ENCODE results near the gene PREX1. TPM values are rescaled to one million over a fixed set of nuclear protein-coding genes. Genes with fewer than 3 reads are reported as not detected.
A peak's percentile ranks its signal among the peaks of the same experiment; 100 is the strongest.

The PREX1 gene
- total RNA-seq, 1 experiment from 2014 or later, result 32.6 TPM

DNA sequence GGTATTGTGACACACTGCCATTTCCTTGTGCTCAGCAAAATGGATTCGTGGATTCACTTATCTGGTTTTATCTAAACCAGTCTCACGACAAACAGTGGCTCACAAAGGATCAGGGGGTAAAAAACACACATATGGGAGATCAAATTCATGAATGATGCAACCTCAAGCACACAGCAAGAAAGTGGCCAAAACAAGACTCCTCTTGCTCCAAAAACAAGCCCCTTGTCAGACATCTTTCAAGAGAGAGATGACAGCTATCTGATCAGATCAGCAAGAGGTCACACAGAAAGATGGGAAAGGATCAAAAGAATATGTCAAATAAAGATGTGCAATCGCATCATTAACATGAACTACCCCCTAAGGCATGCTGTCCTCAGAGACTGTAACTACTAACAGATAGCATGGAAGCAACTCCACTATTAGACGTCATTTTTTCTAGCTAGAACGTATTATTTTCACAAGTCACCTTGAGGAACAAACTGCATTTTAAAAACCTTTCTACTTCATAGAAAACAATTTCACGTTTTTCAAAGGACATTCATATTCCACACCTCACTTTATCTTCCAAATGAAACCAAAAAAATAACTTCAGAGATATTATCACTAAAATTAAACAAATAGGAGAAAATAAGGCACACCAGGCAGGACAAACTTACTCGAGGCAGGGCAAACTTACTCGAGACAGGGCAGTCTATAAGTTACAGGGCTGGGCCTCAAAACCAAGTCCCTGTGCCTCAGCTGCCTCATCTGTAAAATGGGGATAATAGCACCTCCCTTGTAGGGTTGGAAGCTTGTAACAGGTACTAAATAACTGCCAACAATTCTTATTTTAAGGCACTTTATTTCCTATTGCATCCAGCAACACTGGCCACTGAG, 122.3 kb downstream of the PREX1 start:
- DNase-seq (ENCODE audit: low read depth), result no peak

DNA sequence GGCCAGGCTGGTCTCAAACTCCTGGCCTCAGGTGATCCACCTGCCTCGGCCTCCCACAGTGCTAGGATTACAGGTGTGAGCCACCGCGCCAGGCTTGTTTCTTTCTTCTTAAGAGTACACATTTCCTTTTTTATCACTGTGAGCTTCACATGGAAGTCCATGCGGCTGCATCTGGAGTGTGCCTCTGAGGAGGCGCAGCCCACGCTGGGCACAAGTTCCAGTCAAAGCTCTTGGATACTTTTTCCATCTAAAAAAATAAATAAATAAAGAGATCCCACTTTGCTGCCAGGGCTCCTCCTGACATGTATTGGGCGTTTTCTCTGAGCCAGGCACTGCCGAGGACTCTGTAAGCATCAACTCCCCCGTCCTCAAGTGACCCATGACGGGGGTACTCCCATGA, 123.0 kb downstream of the PREX1 start:
- DNase-seq (ENCODE audit: low read depth), result no peak

GRCh38 chr20:48703511-48704219, 124.1 kb downstream of the PREX1 start:
- DNase-seq (ENCODE audit: low read depth), result no peak

DNA sequence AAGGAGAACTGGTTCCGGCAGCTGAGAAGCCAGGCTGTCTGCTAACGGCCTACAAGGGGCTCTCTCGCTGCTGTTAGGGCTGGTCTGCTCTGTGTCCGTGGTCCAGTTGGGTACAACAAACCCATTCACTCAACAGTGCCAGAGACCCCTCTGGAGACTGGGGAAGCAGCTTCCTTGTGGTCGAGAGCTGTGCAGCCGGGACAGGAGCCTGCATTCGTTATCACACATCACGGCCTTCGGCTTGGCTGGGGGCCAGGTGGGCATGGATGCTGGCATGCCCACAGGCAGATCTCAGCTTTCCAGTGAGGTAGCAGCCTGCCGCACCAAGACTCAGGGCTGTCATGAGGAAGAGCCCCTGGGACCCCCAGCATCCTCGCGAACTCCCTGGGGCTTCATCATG, 124.7 kb downstream of the PREX1 start:
- no peak for DNase-seq (ENCODE audit: low read depth)

- DNase-seq (ENCODE audit: low read depth), result no peak
Measured at GRCh38 chr20:48702455-48702913, 125.3 kb downstream of the PREX1 start.

- no peak for DNase-seq (ENCODE audit: low read depth)
Measured at GRCh38 chr20:48701702-48702101, 126.1 kb downstream of the PREX1 start.

DNA sequence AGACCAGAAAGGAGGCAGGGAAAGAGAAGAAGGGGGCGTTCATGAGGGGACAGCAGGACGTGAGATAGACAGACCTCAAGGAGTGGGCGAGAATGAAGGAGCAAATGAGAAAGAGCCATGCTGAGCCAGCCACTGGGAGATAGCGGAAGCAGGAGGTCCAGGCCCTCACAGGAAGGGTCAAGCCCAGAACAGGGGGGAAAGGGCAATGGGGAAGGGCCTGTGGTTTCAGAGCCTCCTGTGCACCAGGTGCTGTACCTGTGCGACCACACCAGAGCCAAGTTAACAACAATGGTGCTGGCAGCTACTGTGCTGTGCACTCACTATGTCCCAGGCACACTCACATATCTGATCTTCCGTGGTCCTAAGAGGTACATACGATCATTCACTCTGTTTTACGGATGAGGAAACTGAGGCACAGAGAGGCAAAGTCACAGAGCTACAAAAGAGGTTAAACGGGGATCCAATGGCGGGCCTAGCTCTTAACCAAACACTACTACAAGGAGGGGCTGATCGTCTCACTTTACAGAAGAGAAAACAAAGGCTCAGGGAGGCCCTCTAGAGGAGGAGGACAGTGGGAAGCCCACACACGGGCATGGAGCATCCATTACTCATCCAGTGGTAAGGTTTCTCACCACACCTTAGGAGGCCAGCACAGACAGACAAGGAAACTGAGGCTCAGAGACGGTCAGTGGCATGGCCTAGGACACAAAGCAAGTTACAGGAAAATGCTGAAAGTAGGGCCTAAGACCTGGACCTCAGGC, 129.1 kb downstream of the PREX1 start:
- DNase-seq (ENCODE audit: low read depth), result no peak

- peak; percentile 57 for DNase-seq (ENCODE audit: low read depth)
Measured at GRCh38 chr20:48697845-48698491, 129.8 kb downstream of the PREX1 start.

GRCh38 chr20:48696671-48697070, 131.1 kb downstream of the PREX1 start:
- no peak for DNase-seq (ENCODE audit: low read depth)

DNA sequence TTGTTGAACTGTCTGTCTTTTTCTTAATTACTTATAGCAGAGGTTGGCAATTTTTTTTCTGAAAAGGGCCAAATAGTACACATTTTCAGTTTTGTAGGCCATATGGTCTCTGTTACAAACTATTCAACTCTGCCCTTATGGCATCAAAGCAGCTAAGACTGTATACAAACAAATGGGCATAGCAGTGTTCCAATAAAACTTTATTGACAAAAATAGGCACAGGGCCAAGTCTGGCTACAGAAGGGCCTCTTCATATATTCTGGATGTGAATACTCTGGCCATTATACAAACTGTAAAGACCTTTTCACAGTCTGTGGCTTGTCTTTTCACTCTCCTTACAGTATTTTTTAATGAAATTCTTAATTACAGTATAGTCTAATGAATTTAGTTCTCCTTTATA, 132.1 kb downstream of the PREX1 start:
- no peak for DNase-seq (ENCODE audit: low read depth)

- DNase-seq (ENCODE audit: low read depth), result no peak
Measured at GRCh38 chr20:48695255-48695654, 132.5 kb downstream of the PREX1 start.

DNA sequence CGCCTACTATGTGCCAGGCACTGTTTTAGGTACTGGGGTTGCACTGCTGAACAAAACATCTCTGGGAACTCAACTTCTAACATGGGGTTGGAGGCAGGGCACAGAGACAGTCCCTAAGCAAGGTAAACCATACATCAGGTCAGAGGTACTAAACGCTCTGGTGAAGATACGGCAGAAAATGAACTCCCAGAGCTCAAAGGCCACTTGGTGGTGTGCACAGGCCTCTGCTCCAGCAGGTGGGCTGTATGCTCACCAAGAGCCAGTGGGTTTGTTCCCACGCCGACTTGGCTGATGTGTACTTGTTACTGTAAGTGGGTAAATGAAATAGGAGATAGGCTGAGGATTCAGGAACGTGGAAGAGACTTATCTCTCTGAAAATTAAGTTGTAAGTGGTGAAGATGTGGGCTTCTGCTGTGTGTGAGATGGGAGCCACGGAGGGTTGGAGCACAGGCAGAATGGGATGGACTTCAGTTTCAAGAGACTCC, 133.4 kb downstream of the PREX1 start:
- DNase-seq (ENCODE audit: low read depth), result no peak

DNA sequence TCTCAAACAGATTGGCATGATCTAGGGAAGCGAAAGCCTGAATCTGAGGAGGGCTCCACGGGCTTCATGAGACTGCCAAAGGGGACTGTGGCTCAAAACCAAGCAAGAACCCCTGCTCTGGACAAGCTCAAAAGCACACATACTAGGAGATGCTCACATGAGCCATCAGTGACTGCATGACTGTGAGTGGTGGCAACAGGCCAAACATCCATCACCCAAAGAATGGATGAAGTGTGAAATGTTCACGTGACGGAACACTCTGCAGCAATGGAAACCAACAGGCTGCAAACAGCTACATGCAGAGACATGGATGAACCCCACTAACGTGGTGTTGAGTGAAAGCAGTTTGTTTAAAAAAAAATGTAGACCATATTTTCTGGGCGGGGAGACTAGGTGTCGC, 136.3 kb downstream of the PREX1 start:
- DNase-seq (ENCODE audit: low read depth), result no peak

DNA sequence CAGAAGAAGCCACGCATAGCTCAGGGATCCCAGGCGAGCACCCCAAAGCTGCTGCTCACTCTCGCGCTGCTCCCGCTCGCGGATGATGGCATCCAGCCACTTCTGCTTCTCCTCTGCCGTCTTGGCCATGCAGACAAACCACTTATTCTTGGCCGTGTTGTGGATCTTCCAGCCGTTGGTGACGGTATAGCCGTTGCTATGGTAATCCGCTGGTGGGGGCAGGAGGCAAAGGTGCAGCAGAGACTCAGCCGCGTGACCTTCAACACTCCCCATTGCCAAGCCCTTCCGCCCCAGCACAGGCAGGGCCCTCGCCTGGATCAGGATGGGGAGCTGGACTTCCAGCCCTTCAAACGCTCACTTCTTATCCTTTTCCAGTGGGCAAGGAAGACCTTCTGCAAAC, 136.9 kb downstream of the PREX1 start:
- DNase-seq (ENCODE audit: low read depth), result no peak

DNA sequence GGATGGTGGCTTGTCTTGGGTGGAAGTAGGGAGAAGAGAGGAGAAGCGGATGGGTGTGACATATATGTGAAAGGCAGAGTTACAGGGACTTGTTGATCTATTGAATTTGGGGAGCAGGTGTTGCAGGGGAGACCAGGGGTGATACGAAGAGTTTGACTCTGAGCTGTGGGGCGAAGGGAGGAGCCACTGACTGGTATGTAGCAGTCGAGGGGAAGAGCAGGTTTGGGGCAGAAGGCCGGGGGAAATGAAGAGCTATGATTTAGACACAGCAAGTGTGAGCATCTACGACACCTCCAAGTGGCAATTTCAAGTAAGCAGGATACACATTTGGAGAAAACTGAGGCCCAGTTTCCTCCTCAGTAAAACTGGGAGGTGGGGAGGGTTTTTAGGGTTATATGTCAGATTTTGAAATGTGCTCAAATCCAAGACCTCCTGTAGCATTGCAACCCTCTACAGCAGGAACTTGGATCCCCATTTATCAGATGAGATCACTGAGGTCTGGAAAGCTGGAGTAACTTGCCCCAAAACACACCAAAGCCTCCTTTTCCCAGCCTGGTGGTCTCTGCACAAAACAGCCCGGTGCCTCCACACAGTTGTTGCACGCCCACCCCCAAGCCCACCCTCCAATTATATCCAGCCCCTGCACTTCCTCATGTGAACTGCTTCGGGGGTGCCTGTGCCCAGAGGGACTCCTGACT, 137.8 kb downstream of the PREX1 start:
- DNase-seq (ENCODE audit: low read depth), result no peak

DNA sequence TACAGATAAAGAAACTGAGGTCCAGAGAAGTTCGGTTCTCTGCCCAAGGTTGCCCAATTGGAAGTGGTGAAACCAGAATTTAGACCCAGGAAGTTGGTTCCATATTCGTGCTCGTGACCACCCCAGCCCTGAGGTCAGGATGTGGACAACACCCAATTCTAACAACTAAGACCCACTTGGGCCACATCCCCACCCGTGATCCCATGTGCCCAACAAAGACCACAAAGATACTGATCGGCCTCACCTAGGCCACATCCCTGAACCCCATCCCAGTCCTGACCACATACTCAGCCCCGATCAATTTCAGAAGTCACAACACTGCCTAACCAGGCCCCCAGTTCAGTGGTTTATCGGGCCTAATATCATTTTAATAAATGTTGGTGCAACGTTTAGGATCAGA, 138.4 kb downstream of the PREX1 start:
- DNase-seq (ENCODE audit: low read depth), result no peak

- DNase-seq (ENCODE audit: low read depth), result no peak
Measured at GRCh38 chr20:48688579-48688978, 139.2 kb downstream of the PREX1 start.

DNA sequence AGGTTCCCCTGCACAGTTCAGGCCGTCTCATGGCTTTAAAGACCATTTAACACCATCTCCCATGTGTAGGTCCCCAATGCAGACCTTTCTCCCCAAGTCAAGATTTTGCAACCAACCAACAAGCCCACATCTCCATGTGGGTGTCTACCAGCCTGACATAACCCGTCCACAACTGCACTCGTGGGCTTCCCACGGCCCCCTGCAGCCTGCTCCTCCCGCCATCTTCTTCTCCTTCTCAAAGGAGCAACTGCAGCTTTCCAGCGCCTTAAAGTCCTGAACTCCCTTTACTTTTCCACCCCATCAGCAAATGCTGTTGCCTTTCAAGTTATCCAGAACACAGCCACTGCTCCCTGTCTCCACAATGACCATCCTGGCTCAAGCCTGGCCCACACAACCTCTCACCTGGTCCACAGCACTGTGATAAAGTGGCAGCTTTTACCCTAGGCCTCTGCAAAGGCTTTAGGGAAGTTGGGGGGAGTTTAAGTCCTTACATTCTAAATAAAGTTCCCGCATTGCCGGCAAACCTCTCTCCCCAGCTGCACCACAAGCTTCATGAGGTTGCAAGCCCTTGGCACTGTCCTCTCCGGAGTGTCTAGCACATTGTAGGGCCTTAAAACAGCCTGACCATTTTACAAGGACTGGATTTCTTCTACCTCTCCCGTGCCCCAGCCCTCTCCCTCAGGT, 140.5 kb downstream of the PREX1 start:
- no peak for DNase-seq (ENCODE audit: low read depth)

- peak; percentile 46 for DNase-seq (ENCODE audit: low read depth)
Measured at GRCh38 chr20:48686238-48687116, 141.3 kb downstream of the PREX1 start.
